ENCODE results near the gene SASS6. TPM values are rescaled to one million over a fixed set of nuclear protein-coding genes. Genes with fewer than 3 reads are reported as not detected.
A peak's percentile ranks its signal among the peaks of the same experiment; 100 is the strongest.

Gene SASS6
- polyA plus RNA-seq, 1 of the 3 experiments (the other 2 are of a cell fraction), result 0.48 TPM

- Histone ChIP-seq H3K9me3 (no peaks in the 10 kb centered on the region), H3K27me3 (ENCODE audit: insufficient read depth) (no peaks in the 10 kb centered on the region), H3K4me3 (ENCODE audit: low read depth in 2 of 2, low read length in 1 of 2) (peak overlapping the region; percentile 71 to 94), H3K9ac (peak overlapping the region; percentile 88), H4K20me1 (ENCODE audit: insufficient read depth) (peaks cover 2% of the 10 kb centered on the region; the same call in 1 of the 2 replicates), H3K79me2 (ENCODE audit: insufficient read depth) (peaks cover 53% of the 10 kb centered on the region), H3K4me1 (ENCODE audit: control insufficient read depth in 1 of 2, insufficient read depth in 2 of 2, low read depth in 1 of 2, low read length in 1 of 2) (peaks cover 4 to 5% of the 10 kb centered on the region in 2 experiments; a peak in 2 of 4 replicates), H3K27ac (ENCODE audit: low read depth in 2 of 2, low read length in 1 of 2) (peak overlapping the region; percentile 67 to 89), H3K9me2 (no peaks in the 10 kb centered on the region), H3F3A (replicated peaks; ENCODE audit: insufficient read depth) (peaks cover 13% of the 10 kb centered on the region), H3K36me3 (replicated peaks in 1 of 2; ENCODE audit: control insufficient read depth in 1 of 2, insufficient read depth in 2 of 2, low read length in 1 of 2) (no peaks in the 10 kb centered on the region), H3K4me2 (peak overlapping the region; percentile 68), H2AFZ (ENCODE audit: low read depth) (peak overlapping the region; percentile 85)
- no peak for TF ChIP-seq YY1 (IDR thresholded peaks at IDR 0.05; ENCODE audit: low read depth)
- no peak for TF ChIP-seq TCF12 (IDR thresholded peaks at IDR 0.05)
- TF ChIP-seq RAD21 (IDR thresholded peaks at IDR 0.05; ENCODE audit: low read length), result no peak
- TF ChIP-seq FOSL2 (IDR thresholded peaks at IDR 0.05; ENCODE audit: borderline replicate concordance, low read depth), result no peak
- no peak for TF ChIP-seq TEAD4 (IDR thresholded peaks at IDR 0.05; ENCODE audit: borderline replicate concordance, insufficient read depth)
- TF ChIP-seq SMC3 (IDR thresholded peaks at IDR 0.05; ENCODE audit: low read depth, low read length), result no peak
- no peak for TF ChIP-seq FOXJ3 (CRISPR knock-in tag; IDR thresholded peaks at IDR 0.05)
- TF ChIP-seq POLR2AphosphoS5 (IDR thresholded peaks at IDR 0.05; ENCODE audit: low read depth, low read length), result no peak
- TF ChIP-seq CHD2 (IDR thresholded peaks at IDR 0.05; ENCODE audit: low read length, partially characterized antibody), result no peak
- no peak for TF ChIP-seq NFIC (IDR thresholded peaks at IDR 0.05; ENCODE audit: borderline replicate concordance)
- no peak for TF ChIP-seq CTCF (IDR thresholded peaks at IDR 0.05)
- no peak for TF ChIP-seq JUND (IDR thresholded peaks at IDR 0.05)
- no peak for TF ChIP-seq MEF2A (IDR thresholded peaks at IDR 0.05; ENCODE audit: borderline replicate concordance, low read depth)
- TF ChIP-seq TAF1 (IDR thresholded peaks at IDR 0.05; ENCODE audit: borderline replicate concordance, low read depth, low read length), result no peak
- POLR2A ChIA-PET, result interaction anchor here (0.6 to 1.5 kb wide), 4 partner anchors 26 to 187 kb away, joined by 3 to 7 read pairs (median 4); partner anchors contain the start of genes AGL, SASS6, SLC35A3 and TRMT13
- no peak for DNase-seq
- CTCF ChIA-PET, result interaction anchor here (1.0 to 1.4 kb wide), 3 partner anchors 21 to 422 kb away, joined by 3 to 5 read pairs (median 4); no protein-coding TSS in a partner anchor
- WGBS (ENCODE audit: low lambda C conversion rate), result 1% methylated on average over 8 of the region's 8 CpGs
These were observed 95.1 kb downstream of the SASS6 start for GRCh38 chr1:100037656-100037926.

GRCh38 chr1:100036718-100037655 is 95.7 kb downstream of the SASS6 start:
- 34% methylated on average over 11 of the region's 11 CpGs for WGBS (ENCODE audit: low lambda C conversion rate)
- H3K9me3 ChIP-seq, result no peaks in the 10 kb centered on the region

More at GRCh38 chr1:100036718-100037655, 95.7 kb downstream of the SASS6 start:
- DNase-seq, result peak; percentile 32
- Histone ChIP-seq H3K4me3 (ENCODE audit: low read depth in 2 of 2, low read length in 1 of 2) (peak overlapping the region; percentile 71 to 94), H3K79me2 (ENCODE audit: insufficient read depth) (peaks cover 47% of the 10 kb centered on the region), H2AFZ (ENCODE audit: low read depth) (peak overlapping the region; percentile 85), H4K20me1 (ENCODE audit: insufficient read depth) (no peaks in the 10 kb centered on the region), H3K27me3 (ENCODE audit: insufficient read depth) (no peaks in the 10 kb centered on the region), H3K36me3 (replicated peaks in 1 of 2; ENCODE audit: control insufficient read depth in 1 of 2, insufficient read depth in 2 of 2, low read length in 1 of 2) (no peaks in the 10 kb centered on the region), H3K9ac (peak overlapping the region; percentile 88), H3F3A (replicated peaks; ENCODE audit: insufficient read depth) (peaks cover 13% of the 10 kb centered on the region), H3K9me2 (no peaks in the 10 kb centered on the region), H3K4me2 (peak overlapping the region; percentile 68), H3K27ac (ENCODE audit: low read depth in 2 of 2, low read length in 1 of 2) (peak overlapping the region; percentile 67 to 89; a peak in 2 of 4 replicates), H3K4me1 (ENCODE audit: control insufficient read depth in 1 of 2, insufficient read depth in 2 of 2, low read depth in 1 of 2, low read length in 1 of 2) (peaks cover 0 to 5% of the 10 kb centered on the region in 2 experiments; a peak in 2 of 4 replicates)
- TF ChIP-seq RAD21 (IDR thresholded peaks at IDR 0.05; ENCODE audit: low read length), result no peak
- TF ChIP-seq YY1 (IDR thresholded peaks at IDR 0.05; ENCODE audit: low read depth), result no peak
- TF ChIP-seq EZH2phosphoT487 (IDR thresholded peaks at IDR 0.05; ENCODE audit: borderline replicate concordance, low read depth), result no peak
- no peak for TF ChIP-seq TCF12 (IDR thresholded peaks at IDR 0.05)
- TF ChIP-seq IRF3 (IDR thresholded peaks at IDR 0.05; ENCODE audit: low read depth, low read length), result no peak
- TF ChIP-seq TAF1 (IDR thresholded peaks at IDR 0.05; ENCODE audit: borderline replicate concordance, low read depth, low read length), result no peak
- TF ChIP-seq MEF2A (IDR thresholded peaks at IDR 0.05; ENCODE audit: borderline replicate concordance, low read depth), result no peak
- TF ChIP-seq TEAD4 (IDR thresholded peaks at IDR 0.05; ENCODE audit: borderline replicate concordance, insufficient read depth), result no peak
- no peak for TF ChIP-seq GABPA (IDR thresholded peaks at IDR 0.05; ENCODE audit: low read depth)
- no peak for TF ChIP-seq JUND (IDR thresholded peaks at IDR 0.05)
- no peak for TF ChIP-seq NFIC (IDR thresholded peaks at IDR 0.05; ENCODE audit: borderline replicate concordance)
- no peak for TF ChIP-seq FOXM1 (IDR thresholded peaks at IDR 0.05; ENCODE audit: low read depth)
- no peak for TF ChIP-seq SMC3 (IDR thresholded peaks at IDR 0.05; ENCODE audit: low read depth, low read length)
- no peak for TF ChIP-seq NRF1 (IDR thresholded peaks at IDR 0.05; ENCODE audit: low read depth, low read length)
- no peak for TF ChIP-seq ELF1 (IDR thresholded peaks at IDR 0.05)
- TF ChIP-seq MAX (IDR thresholded peaks at IDR 0.05; ENCODE audit: low read depth), result no peak
- no peak for TF ChIP-seq PBX3 (IDR thresholded peaks at IDR 0.05)
- ChIA-PET CTCF (interaction anchor here (1.3 to 1.7 kb wide), 3 partner anchors 229 to 426 kb away, joined by 4 to 5 read pairs (median 5); no protein-coding TSS in a partner anchor), POLR2A (interaction anchor here (1.2 to 1.5 kb wide), 3 partner anchors 67 to 187 kb away, joined by 3 to 7 read pairs (median 5); partner anchors contain the start of genes AGL, SASS6, SLC35A3 and TRMT13)
